Measurements from ENCODE around the gene PRDM10.
A peak's percentile ranks its signal among the peaks of the same experiment; 100 is the strongest.

PRDM10 gene, protein sequence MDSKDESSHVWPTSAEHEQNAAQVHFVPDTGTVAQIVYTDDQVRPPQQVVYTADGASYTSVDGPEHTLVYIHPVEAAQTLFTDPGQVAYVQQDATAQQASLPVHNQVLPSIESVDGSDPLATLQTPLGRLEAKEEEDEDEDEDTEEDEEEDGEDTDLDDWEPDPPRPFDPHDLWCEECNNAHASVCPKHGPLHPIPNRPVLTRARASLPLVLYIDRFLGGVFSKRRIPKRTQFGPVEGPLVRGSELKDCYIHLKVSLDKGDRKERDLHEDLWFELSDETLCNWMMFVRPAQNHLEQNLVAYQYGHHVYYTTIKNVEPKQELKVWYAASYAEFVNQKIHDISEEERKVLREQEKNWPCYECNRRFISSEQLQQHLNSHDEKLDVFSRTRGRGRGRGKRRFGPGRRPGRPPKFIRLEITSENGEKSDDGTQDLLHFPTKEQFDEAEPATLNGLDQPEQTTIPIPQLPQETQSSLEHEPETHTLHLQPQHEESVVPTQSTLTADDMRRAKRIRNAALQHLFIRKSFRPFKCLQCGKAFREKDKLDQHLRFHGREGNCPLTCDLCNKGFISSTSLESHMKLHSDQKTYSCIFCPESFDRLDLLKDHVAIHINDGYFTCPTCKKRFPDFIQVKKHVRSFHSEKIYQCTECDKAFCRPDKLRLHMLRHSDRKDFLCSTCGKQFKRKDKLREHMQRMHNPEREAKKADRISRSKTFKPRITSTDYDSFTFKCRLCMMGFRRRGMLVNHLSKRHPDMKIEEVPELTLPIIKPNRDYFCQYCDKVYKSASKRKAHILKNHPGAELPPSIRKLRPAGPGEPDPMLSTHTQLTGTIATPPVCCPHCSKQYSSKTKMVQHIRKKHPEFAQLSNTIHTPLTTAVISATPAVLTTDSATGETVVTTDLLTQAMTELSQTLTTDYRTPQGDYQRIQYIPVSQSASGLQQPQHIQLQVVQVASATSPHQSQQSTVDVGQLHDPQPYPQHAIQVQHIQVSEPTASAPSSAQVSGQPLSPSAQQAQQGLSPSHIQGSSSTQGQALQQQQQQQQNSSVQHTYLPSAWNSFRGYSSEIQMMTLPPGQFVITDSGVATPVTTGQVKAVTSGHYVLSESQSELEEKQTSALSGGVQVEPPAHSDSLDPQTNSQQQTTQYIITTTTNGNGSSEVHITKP

DNA sequence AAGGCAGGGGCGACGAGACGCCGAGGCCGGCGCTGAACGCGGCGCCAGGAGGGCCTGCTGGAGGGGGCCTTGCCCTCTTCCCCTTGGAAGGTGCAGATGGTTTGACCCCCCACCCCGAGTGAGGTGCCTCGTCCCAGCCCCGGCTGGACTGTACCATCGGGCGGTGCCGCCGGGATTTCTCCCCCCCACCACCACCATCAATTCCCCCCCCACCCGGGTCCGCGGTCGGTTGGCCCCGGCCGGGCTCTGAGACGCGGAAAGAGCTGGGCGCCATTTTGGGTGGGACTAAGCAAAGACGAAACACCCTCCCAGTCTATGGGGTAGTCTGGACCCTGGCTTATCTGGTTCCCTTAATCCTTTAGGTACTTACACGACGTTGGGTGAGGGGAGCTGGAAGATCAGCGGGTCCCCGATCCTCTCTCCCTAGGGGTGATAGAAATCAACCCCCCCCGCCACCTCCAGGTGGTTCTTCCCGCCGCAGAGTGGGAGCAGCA lies at the start of gene PRDM10:
Gene PRDM10 (minus strand): TSS at position 484 of the 494 bp plus-strand sequence. CDS start 41,871 bp downstream, outside the sequence.
- peak within 1 kb of the TSS; percentile 82 for H3K4me3 ChIP-seq (ENCODE audit: low read length)
- no peak for TF ChIP-seq ZNF274 (IDR thresholded peaks at IDR 0.05; ENCODE audit: low read depth, low read length)

DNA sequence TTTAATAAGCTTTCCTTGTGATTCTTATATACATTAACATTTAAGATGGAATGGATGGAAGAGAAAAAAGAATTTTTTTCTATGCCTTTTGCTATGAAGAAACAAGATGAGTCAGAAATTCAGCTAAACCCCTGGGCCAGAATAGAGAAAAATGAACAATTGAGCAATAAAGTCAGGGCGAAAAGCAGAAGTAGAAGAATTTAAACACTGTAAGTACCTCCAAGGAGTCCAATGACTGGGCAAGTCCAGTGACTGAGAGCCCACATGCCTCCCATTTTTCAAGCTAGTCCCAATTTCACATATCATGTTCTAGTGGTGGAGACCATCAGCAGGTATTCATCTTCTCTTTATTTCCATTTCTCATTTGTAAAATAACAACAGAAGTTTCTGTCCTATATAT lies 48.4 kb upstream of the PRDM10 start:
- no peak overlapping the region for H3K4me3 ChIP-seq (ENCODE audit: low read length)
- no peak for TF ChIP-seq ZNF274 (IDR thresholded peaks at IDR 0.05; ENCODE audit: low read depth, low read length)

DNA sequence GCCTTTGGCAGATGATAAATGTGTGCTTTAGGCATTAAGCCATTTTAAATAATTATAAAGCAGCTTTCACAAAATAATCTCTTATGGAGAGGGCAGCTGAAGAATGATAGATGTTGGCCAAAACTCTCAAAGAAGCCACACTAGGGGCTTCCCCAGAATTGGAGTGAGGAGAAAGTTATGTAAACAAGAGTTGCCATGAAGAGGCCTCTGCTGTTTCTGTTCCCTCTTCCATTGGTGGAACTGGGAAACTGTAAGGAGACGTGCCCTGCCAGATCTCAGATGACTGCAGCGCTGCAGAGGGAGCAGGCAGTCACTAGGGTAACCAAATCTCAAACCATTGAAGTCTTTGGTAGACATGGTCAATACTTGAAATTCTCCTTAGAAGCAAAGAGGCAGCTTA lies 47.6 kb upstream of the PRDM10 start:
- no peak for TF ChIP-seq ZNF274 (IDR thresholded peaks at IDR 0.05; ENCODE audit: low read depth, low read length)
- no peak overlapping the region for H3K4me3 ChIP-seq (ENCODE audit: low read length)

DNA sequence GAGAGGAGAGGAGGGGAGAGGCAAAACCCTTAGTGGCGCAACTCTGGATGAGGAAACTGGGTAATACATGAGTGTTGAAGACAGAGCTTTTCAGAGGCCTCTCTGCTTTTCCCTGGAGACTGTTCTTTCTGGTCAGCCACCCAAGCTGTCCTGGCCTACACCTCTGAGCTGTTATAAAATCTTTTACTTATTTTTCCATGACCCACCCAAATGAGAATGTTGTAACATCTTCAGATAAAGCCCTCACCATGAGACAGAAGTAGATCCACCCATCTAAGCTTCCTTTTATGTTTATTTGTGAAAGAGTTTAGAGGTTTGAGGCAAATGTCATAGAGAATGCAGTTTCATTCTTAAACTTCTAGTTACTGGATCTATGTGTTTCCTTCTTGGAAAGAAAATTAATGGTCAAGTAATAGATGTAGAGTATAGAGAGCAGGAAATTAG lies 46.7 kb upstream of the PRDM10 start:
- H3K4me3 ChIP-seq (ENCODE audit: low read length) = no peak overlapping the region
- no peak for TF ChIP-seq ZNF274 (IDR thresholded peaks at IDR 0.05; ENCODE audit: low read depth, low read length)

DNA sequence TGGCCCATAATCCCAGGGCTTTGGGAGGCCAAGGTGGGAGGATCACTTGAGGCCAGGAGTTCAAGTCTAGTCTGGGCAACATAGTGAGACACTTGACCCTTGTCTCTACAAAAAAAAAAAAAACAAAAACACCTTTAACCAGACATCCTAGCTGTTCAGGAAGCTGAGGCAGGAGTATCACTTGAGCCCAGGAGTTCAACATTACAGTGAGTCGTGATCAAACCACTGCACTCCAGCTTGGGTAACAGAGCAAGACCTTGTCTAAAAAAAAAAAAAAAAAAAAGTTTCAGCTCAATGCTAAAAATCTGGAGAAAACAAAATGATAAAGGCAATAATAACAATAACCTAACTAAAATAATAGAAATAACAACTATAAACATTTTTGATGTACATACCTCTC lies 44.5 kb upstream of the PRDM10 start:
- H3K4me3 ChIP-seq (ENCODE audit: low read length) = no peak overlapping the region
- TF ChIP-seq ZNF274 (IDR thresholded peaks at IDR 0.05; ENCODE audit: low read depth, low read length) = no peak

DNA sequence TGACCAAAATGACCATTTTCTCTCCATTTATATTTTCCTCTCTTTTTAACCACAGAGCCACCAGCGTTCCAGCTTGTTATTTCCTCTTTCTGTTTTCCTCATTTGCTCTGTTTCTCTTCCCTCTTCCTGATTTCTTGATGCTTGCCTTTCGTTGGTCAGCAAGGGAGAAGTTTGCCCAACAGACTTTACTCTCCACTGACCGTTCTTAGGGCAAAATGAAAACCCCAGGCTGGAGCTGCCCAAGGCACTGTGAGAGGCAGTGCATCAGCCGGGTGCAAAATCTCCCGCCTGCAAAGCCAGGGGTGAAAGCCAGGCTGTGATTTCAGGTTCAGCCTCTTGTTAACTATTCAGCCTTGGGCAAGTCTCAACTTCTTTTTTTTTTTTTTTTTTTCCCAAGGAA lies 40.9 kb upstream of the PRDM10 start:
- no peak overlapping the region for H3K4me3 ChIP-seq (ENCODE audit: low read length)

DNA sequence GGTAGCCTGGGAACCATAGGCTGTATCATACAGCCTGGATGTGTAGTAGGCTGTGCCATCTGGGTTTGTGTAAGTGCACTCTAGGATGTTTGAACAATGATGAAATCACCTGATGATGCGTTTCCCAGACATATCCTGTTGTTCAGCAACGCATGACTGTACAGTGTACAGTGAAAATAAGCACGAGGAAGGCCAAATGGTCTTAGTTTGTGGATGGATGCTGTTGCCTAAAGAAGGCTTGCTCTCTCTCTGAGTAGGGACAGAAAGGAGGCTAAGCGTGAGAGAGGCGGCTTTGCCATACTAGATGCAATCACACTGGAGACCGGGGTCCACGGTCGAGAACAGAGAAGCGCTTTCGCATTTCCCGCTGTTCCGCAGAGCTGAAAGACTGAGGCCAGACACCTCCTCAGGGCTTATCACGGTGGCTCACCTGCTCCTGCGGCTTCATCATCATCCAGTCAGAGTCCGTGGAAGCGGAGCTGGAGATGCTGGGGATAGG lies 39.5 kb upstream of the PRDM10 start:
- no peak overlapping the region for H3K4me3 ChIP-seq (ENCODE audit: low read length)
- TF ChIP-seq ZNF274 (IDR thresholded peaks at IDR 0.05; ENCODE audit: low read depth, low read length) = no peak

More for the DNA sequence above, 40.9 kb upstream of the PRDM10 start:
- TF ChIP-seq ZNF274 (IDR thresholded peaks at IDR 0.05; ENCODE audit: low read depth, low read length) = no peak

DNA sequence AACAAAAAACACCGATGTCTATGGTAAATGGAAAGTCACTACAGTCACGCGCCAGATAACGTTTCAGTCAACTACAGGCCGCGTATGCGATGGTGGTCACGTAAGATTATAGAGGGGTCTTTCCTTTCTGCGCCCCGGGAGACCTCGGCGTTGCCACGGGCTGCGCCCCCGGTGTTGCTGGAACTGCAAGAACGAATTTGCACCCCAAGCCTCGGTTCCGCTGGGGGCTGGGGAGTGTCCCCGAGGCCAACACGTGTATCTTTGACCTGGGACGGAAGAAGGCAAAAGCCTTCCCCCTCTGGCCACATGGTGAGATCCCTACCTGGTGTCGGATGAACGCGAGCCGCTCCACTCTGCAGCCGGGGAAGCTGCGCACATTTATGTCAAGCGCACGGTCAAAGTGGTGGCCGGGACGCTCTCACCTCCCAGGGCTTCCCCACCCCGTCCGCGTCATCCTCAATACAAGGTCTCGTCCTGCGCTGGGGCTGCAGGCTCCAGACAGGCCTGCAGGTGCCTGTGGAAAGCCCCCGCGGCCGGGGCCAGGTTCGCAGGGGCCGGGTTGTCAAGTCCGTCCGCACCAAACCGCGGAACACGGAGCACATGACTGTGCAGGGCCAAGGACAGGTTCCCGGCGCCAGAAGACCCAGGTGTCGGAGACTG lies 37.8 kb upstream of the PRDM10 start:
- H3K4me3 ChIP-seq (ENCODE audit: low read length) = no peak overlapping the region
- TF ChIP-seq ZNF274 (IDR thresholded peaks at IDR 0.05; ENCODE audit: low read depth, low read length) = no peak

DNA sequence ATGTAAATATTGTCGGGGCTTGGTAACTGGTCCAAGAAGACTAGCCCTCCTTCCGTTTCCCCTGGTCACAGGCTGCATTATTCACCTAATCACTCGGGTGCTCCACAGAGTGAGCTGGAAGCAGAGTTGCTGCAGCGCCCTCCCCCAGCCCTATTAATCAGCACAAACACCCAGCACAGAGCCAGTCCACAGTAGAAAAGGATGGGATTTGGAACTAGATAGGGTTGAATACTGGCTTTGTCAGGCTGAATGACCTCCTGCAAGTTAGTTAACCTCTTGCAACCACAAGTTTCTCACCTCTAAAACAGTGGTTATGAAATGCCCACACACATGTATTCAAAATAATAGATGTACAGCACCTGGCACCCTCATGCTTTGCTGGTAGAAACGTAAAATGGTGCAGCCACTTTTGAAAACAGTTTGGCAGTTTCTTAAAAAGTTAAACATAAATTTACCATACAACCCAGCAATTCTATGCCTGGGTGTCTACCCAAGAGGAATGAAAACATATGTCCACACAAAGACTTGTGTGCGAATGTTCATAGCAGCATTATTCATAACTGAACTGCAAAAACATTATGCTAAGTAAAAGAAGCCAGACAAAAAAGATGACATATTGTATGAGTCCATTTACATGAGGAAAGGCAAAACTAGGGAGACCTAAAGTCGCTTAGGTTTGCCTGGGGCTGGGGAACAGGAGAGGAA lies 35.4 kb upstream of the PRDM10 start:
- no peak for TF ChIP-seq ZNF274 (IDR thresholded peaks at IDR 0.05; ENCODE audit: low read depth, low read length)
- H3K4me3 ChIP-seq (ENCODE audit: low read length) = no peak overlapping the region

DNA sequence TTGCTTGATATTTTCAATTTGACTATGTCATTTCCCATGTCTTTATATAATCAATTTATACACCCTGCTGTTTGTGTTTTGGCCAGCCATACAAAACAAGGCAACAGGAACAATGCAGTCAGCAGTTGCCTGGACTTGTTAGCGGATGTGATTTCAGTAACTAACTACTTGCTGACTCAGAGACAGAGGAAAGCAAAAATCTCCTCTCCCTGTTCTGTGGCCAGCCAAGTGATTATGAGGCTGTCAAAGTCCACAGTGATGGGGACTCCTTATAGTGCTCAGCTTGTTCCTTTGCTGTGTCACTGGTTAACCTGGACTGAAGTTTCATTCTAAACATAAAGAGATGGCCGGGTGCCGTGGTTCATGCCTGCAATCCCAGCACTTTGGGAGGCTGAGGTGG lies 34.4 kb upstream of the PRDM10 start:
- H3K4me3 ChIP-seq (ENCODE audit: low read length) = no peak overlapping the region
- TF ChIP-seq ZNF274 (IDR thresholded peaks at IDR 0.05; ENCODE audit: low read depth, low read length) = no peak

DNA sequence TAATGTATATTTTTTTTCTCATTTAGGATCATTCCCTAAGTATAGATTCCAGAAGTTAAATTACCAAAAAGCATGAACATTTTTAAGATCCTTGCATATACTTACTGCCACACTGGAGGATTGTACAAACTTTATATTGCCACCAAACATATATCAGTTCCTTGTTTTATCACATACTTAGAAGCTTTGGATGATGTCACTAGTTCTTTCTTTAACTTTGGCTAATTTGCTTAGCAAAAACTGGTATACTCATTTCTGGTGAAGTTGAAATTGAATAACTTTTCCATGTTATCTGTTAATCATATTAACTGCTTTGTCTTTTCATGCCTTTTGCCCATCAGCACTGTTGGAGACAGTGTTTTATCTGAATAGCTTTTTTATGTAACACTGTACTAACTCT lies 31.6 kb upstream of the PRDM10 start:
- TF ChIP-seq ZNF274 (IDR thresholded peaks at IDR 0.05; ENCODE audit: low read depth, low read length) = no peak
- H3K4me3 ChIP-seq (ENCODE audit: low read length) = no peak overlapping the region

DNA sequence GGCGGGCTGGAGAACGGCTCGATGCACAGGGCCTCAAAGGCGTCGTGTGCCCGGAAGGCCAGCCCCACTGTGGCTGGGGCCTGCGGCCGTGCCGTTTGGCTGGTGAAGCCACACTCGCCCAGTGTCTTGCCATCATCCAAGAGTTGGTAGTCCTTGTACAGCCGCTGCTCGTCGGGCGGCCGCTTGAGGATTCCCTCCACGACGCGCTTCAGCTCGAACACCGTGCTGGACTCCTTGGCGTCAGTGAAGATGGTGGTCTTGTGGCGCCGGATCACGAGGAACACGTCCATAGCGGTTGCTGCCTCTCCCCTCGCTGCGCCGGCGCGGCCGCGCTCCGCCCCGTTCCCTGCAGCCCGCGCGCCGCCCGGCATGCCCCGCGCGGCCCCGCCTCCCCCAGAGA lies 30.3 kb upstream of the PRDM10 start:
- no peak overlapping the region for H3K4me3 ChIP-seq (ENCODE audit: low read length)
- no peak for TF ChIP-seq ZNF274 (IDR thresholded peaks at IDR 0.05; ENCODE audit: low read depth, low read length)

DNA sequence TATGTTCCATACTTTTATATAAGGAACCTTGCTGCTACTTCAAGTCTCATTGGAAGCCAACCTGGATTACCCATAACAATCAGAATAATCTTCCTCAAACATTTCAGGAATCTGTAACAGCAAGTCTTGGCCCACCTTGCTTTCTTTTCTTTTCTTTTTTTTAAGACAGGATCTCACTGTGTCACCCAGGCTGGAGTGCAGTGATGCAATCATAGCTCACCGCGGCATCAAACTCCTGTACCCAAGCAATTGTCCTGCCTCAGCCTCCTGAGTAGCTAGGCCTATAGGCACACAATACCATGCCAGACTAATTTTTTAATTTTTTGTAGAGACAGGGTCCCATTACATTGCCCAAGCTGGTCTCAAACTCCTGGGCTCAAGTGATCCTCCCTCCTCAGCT lies 29.3 kb upstream of the PRDM10 start:
- TF ChIP-seq ZNF274 (IDR thresholded peaks at IDR 0.05; ENCODE audit: low read depth, low read length) = no peak
- H3K4me3 ChIP-seq (ENCODE audit: low read length) = no peak overlapping the region
